RKO (cell line): Measurements from ENCODE around the gene NTRK3.

Experiments used
- DNase-seq: peaks from one replicate; pipeline ENCODE4 v3.0.0-alpha.2; 2016; ENCODE audit warnings: low spot score

NTRK3 gene

GRCh38 chr15:87985451-87985850 is 271.1 kb downstream of the NTRK3 start:
- no peak for DNase-seq

DNA sequence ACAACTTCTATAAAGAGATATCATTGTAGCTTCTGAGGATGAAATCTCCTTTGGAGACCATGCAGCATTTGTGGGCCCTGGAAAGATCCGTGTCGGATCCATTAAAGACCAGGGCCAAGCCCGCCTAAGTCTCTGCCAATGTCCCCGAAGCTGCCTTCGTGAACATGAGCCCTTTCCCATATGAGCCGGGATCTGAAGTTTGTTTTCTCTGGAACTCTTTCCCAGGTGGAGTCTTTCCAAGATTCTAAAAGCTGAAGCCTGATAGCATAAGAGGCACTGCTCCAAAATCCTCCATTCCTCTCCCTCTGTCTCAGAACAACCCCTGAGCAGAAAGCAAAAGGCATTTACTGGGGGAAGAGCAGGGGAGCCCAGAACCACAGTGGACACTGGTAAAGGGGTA is 274.6 kb downstream of the NTRK3 start:
- DNase-seq, result no peak

GRCh38 chr15:87977907-87978306 is 278.6 kb downstream of the NTRK3 start:
- no peak for DNase-seq

DNA sequence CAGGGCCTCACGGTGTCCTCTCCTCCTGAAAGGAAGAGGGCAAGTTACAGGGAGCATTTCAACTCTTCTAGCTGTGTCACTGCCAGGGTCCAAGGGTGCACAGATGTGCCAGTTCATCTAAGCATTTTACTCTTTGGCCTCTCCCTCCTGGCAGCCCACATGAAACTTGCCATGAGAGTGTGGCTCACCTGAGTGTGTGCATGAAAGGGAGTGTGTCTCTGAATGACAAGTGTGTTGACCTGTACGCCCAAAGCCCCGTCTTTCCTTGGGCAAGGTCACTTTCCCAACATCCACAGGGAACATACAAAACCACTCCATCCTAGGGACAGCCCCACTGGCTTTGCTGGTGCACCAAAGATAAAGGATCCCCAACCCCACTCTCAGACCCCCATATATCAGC is 280.0 kb downstream of the NTRK3 start:
- no peak for DNase-seq

GRCh38 chr15:87973501-87974215 is 282.9 kb downstream of the NTRK3 start:
- DNase-seq, result no peak

DNA sequence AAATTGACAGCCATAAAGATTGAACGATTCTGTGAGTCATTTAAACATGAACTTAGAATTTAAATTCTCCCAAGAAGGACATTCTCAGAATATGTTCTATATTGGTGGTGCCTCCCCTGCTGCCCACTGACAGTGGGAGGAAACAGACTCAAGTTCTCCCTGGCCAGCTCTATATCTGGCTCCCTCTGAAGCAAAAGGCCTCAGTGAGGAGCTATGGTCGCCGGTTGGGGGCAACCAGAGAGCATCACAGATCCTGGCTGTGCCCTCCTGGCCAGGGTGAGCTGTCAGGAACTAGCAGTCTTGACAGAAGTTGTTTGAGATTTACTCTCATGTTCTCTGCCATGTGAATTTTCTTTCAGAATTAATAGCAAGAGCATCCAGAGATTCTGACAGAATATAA is 285.5 kb downstream of the NTRK3 start:
- no peak for DNase-seq

- no peak for DNase-seq
These were observed 288.6 kb downstream of the NTRK3 start for GRCh38 chr15:87967951-87968350.

GRCh38 chr15:87965304-87965703 is 291.2 kb downstream of the NTRK3 start:
- no peak for DNase-seq

DNA sequence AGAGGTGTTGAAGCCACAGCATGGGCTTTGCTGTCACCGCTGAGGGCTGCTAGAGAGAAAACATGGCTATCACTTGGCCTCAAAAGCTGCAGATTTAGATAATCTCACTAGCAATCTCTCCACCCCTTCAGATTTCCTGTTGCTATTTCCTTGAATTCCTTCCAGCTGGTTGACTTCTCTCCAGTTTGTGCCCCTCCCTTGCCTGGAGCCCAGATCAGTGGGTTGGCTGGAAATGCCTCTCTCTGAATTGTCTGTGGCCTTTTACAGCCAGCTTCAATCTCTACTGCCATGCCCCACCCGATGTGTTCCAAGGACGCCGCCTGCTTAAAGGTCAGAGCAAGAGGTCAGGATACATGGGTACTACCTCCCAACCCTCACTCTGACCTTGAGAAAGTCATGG is 294.1 kb downstream of the NTRK3 start:
- no peak for DNase-seq

DNA sequence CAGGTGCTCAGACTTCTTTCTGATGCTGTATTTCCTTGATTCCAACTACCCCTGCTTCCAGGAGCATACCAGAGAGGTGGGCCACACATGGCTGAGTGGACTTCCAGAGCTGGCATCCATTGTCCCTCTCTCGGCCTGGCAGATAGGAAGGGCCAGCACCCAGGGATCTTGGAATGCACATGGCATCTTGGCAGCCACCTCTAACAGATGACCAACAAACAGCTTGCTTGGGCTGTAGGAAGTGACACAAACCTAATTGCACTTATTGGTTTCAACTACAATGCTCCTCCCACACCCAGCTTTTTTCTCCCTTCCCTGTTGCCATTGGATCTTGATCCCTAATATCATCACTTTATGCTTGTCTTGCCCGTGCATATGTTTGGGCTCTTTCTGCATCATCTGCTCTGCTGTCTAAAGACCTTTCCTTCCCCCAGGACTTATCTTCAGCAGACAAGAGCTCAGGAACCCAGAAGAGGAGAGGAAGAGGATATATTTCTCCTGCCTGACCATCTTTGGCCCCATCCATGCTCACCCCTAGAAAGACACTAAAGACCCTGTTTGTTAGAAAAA is 294.6 kb downstream of the NTRK3 start:
- DNase-seq, result no peak

DNA sequence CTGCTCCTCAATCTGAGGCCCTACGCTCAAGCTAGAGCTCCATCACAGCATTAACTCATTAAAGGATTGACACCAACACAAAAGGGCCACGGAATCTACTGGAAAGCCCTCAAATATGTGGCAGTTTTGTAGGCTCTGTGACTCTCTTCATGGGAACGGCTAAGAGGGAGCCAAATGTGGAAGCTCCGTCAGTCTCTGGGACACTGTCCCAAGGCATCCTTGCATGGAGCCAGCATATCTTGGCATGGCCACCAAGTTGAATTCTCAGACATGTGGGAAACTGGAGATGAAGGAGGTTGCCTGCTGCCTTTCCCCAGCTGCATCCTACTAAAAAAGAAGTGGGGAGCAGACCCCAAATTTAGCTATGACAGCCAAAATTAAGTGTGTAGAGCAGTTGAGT is 296.9 kb downstream of the NTRK3 start:
- no peak for DNase-seq

- peak; percentile 1 for DNase-seq
These were observed 297.5 kb downstream of the NTRK3 start for GRCh38 chr15:87959080-87959479.

DNA sequence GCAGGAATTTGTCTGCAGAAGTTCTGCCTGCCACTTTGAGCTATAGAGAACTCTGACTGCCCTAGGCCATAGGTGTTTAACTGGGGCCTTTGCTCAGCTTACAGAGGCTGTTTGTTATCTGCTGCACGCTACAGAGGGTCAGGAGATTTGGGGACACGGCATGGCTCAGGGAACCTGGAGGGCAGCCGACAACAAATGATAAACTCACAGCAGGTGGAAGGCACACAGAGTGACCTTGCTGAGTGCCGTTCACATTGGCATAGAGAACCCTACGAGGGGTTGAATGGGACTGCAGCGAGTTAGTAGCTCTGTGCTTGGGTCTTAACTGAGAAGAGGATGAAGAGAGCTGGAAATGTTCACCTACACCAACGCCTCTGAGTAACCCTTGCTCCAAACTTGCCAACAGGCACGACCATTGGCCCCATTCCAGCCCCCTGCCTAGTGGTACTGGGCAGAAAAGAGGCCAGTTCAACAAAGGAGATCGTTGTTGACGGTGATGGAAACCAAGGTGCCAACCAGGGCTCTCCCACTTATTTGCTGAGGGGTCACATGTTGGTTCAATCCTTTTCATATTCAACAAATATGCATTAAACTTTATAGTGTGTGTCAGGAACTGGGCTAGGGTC is 301.1 kb downstream of the NTRK3 start:
- DNase-seq, result no peak

GRCh38 chr15:87954793-87955192 is 301.7 kb downstream of the NTRK3 start:
- DNase-seq, result no peak

DNA sequence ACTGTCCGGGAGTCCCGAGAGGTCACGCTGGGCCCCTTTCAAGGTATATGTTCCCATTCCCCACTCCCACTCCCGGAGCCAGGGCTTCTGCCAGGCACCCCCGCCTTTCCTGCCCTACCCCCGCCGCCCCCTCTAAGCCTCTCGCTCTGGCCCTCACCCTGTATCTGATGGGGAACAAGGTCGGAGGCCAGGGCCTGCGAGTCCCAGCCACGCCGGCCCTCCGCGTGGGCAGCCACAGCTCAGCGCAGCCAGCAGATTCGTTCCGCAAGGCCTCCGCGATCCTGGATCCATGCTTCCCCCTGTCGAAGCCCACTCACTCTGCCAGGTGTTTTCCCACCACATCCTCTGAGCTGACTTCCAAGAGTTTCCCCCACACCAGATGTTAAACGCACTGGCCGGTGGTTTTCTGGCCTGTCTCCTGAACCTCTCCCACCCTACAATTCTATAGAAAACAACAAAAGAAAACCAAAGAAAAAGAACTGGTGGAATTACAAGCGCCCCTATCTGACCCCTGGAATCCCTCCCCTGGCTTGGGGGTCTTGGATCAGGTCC is 303.7 kb downstream of the NTRK3 start:
- no peak for DNase-seq

GRCh38 chr15:87949575-87950223 is 306.8 kb downstream of the NTRK3 start:
- DNase-seq, result no peak

DNA sequence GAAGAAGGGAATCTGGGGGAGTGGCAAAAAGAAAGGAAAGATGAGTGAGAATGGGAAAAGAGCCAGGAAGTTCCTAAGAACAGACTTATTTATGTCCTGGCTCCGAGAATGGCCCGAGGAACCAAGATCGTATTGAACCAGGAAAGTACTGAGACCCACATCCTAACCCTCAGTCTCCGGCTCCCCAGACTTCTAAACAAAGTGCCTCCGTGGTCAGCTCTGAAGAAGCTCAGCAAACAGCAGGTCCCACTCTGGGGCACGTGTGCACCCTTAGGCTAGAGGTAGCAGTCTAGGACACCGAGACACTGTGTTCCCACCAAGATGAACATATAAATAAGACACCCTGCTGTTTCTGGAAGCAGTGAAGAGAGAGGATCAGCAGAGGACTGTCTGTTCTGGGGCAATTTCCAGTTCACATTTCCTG is 307.4 kb downstream of the NTRK3 start:
- no peak for DNase-seq

DNA sequence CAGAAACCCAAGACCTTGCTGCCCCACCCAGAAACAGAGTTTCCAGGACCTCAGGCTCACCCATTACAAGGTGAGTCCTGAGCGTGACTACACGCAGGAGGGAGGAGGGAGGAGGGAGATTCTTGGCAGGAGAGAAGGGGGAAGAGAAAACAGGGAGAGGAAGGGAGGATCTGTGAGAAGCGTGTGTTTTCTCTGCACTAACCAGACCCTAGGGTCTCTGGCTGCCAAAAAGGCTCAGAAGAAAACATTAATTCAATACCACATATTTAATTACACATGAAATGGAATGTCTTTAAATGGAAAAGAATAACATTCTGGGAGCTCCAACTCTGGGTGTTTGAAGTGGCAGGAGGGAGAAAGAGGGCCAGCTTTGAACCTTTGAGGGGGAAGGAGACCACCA is 309.0 kb downstream of the NTRK3 start:
- no peak for DNase-seq

DNA sequence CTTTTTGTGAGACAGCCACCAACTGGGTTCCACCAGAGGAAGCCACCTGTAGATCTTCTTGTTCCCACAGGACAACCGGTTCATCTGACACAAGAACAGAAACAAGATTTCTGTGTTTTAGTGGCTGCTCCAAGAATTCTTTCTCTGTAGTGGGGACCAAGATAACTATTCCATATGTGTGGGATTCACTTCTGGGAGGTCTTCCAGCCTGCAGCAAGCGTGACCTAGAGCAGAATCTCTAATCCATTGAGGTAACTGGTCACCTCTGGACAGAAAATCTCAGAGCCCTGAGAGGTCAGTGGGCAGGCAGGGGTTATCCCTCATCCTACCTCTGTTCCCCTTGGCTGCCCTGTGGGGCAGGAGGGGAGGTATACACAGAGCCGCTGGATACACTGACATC is 311.3 kb downstream of the NTRK3 start:
- no peak for DNase-seq

DNA sequence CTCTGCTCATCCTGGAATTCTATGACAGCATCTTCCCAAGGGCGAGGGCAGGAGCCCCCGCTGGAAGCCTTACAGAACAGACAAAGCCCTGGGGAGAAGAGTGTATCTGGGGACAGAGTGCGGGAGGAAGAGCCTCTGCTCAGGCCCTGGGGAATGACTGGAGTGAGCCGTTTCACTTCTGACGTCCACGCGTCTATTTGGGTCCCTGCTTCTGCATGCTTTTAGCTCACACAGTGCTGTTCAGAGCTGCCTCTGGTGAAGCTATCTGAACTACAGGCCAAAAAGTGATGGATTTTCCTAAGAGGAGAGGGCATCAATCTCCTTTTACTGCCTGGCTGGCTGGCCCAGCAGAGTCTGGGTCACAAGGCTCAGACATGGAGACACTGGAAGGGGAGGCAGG is 311.8 kb downstream of the NTRK3 start:
- no peak for DNase-seq

GRCh38 chr15:87944050-87944449 is 312.5 kb downstream of the NTRK3 start:
- no peak for DNase-seq

- DNase-seq, result no peak
These were observed 312.9 kb downstream of the NTRK3 start for GRCh38 chr15:87943626-87944025.

GRCh38 chr15:87942316-87942715 is 314.2 kb downstream of the NTRK3 start:
- DNase-seq, result no peak
